HG03060 (cell line): Measurements from ENCODE around the gene PRMT9.

ENCODE experiments used
- ATAC-seq: cut with Tn5 transposase; IDR thresholded peaks from one replicate; pipeline ENCODE4 v1.9.1; 2021; ENCODE audit warnings: low read depth, moderate number of reproducible peaks; ENCODE audit not compliant: unreplicated experiment

The PRMT9 gene

DNA sequence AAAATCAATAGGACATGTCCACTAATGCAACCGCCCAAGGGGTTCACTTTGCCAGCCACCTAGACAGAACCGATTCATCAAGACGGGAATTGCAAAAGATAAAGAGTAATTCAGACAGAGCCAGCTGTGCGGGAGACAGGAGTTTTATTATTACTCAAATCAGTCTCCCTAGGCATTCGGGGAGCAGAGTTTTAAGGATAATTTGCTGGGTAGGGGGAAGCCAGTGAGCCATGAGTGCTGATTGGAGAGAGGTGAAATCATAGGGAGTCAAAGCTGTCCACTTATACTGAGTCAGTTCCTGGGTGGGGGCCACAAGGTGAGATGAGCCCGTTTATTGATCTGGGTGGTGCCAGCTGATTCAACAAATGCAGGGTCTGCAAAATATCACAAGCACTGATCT, 58.2 kb downstream of the PRMT9 start:
- no peak for ATAC-seq

DNA sequence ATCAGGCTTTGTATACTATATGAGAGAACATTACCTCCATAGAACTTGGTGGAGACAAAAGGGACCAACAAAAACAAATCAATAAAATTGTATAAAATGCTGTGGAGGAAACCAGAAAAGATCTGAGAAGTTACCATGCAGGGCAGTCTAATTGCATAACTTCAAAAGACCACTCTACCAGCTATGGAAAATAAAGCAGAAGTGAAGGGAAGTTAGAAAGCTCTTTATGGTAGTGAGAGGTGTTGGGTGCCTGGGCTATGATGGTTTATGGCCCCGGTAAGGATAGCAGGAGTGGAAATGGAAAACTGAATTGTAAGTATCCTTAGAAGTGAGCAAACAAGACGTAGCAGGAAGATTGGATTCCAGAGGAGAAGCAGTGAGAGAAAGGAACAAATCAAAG, 63.6 kb downstream of the PRMT9 start:
- no peak for ATAC-seq

DNA sequence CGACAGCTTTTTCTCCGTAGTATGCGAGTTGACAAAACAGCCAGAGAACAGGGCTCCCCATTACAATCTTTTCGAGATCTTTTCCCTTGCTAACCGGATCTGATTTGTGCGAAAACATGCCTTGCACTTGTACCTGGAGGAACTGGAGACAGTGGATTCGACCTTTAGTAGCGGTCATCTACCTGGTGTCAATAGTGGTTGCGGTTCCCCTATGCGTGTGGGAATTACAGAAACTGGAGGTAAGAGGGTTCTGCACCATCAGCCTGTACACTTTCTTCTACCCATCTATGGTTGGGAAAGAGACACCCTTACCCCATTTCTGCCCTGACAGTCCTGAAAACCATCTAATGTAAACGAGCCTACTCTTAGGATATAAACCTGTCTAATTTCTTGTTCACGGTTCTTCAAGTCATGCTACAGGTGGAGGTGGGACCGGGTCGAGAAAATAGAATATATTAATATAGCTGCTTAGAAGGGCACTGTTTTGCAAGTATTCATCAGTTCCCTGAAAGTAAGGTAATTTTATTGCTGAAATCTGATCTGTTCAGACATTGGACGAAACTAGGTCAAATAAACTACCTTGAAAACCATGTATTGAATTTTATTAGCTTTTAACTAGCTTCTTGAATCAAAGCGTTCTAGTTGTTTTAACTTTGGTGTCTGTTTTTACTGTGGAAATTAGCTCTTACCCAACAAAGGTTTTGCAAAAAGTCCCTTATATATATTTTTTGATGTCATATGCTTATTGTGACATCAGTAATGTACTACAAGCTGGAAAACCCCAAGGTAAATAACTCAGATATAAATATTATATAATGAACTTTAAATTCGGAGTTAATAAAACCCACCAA, 65.9 kb downstream of the PRMT9 start:
- ATAC-seq: peak; percentile 2

DNA sequence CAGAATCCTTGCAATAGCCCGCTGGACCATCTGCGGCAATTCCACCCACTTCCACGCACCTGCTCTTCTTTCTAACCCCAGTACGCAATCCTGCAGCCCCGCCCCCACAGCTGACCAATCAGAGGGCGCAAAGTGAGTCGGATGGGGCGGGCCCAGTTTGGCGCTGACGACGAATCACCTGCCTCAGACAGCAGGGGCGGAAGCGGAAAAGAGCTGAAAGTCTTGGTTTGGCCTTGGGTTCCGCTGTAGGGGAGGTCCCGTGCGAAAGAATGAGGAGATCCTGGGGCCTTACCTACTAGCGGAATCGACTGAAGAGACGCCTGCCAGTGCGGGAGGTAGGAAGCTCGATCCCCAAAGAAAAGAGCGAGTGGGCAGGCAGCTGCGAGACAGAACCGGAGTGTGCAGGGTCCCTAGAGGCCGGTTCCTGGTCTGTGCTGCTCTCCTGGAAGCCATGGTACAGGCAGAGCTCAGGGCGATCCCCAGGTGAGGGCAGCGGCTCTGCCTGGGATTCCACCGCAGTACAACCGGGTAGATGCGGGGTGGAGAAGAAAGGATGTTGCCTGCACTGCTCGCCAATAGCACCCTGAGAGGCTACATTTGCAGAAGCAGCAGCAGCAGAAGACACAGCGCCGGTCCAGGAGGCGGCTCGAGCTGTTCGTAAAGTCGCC, 66.7 kb downstream of the PRMT9 start, which contains the start of gene TMEM184C:
TMEM184C (plus strand) TSS at position 225 of the 668 bp plus-strand sequence. CDS start 560 bp downstream, outside the sequence.
- peak; percentile 98 for ATAC-seq

DNA sequence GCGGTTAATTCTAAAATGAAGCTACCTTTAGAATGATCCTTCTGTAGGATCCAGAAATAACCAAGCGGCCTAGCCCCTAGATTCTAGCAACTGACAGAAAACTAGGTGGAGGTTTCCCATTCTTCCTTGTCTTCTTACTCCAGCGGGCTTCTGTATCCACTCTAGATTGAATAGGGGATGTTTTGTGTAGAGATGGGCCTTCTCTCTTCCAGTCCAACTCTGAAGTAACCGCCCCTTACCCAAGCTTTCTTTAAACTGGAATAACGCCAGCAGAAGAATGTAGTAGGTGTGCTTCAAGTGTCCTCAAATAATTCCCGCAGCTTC, 67.2 kb downstream of the PRMT9 start:
- peak; percentile 1 for ATAC-seq

DNA sequence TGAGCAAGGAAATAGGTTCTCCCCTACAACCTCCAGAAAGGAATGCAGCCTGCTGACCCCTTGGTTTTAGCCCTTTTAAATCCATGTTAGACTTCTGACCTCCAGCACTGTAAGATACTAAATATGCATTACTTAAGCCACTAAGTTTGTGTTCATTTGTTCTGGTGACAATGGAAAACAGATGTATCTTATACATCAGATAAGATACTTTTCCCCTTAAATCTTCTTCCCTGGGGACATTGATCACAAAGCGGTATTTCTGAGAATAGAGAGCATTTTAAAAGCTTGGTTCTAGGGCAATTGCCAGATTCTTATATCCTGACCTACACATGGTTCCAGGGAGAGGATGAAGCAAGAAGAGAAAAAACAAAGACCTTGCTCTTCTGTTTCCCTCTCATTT, 73.3 kb downstream of the PRMT9 start:
- ATAC-seq: no peak

DNA sequence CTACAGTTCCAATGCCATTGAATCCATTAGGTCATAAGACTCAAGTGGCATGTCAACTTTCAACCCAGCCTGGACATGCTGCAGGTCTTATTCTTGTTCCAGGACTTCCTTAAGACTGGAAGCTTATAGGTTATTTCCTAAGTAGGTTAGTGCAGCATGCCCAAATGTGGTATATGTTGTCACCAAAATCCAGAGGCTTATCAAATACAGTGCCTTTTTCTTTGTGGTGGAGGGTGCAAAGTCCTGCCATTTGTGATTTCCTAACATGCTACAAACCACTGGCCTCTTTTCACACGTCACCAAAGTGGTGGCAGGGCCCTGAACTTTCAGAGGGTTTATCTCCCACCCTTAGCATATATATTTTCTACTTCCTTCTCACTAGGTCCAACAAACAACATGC, 76.5 kb downstream of the PRMT9 start:
- no peak for ATAC-seq

DNA sequence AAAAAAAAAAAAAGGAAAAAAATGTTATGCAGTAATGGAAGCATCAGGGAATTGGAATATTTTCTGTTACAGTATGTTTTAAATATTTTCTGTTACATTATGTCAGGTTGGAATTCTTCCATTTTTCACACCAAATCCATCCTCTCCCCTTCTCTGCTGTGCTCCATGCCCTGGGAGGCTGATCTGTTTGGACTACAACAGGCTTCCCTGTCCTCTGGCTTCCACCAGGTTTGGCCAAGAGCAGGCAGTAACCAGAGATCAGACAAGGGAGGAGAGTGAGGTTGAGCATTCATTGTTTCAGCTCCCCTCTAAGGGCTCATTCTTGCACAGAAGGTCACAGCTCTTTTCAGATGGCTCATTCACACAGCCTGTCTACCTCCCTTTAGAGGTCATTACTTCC, 78.5 kb downstream of the PRMT9 start:
- no peak for ATAC-seq

DNA sequence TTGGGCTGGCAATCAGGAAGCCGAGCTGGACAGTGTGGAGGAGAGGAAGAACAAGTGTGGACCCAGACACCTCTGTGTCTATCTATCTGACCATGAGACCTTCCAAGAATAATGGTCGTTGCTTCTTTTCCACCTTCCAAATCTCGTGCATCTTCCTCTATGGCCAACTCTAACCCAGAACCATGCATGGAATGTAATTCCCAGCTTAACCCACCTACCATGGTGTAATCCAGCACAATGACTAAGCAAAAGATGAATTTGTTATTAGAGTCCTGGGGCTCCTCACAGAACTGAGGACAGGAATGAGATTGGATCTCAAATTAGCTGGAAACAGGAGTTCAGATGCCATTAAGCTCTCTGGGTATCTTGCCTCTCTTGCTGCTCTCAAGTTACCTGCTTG, 84.2 kb downstream of the PRMT9 start:
- ATAC-seq: no peak

DNA sequence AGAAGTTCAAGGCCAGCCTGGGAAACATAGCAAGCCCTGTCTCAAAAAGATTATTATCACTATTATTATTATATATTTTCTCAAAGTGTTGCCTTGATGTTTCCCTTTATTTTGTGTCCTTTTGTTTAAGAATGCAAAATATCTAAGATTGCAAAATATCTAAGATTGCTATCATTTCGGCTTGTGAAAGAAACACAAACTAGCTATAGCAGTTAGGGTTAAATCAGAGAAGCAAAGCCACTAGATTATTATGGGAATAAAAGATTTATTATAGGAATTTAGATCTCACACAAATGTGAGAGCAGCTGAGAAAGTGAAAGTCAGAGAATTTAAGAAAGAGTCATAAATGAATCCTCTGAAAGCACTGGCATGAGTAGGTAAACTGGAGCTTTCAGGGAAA, 84.8 kb downstream of the PRMT9 start:
- ATAC-seq: no peak

DNA sequence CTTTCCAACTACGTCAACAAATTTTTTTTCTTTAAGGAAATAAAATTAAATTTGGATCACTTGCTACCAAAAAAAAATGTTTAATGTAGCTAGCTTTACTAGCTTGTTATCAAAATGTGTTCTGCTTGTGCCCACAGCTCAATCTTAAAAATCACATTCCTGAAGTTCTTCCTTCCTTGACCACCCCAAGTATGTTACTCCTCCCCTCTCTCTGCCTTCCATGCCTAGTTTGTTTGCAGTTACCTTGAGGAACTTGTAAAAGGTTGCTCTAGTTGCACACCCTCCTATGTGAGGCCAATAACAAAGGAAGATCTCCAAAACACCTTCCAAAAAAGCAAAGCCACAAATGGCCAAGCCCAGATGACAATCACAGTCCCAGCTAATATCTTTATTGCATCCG, 86.4 kb downstream of the PRMT9 start:
- no peak for ATAC-seq

DNA sequence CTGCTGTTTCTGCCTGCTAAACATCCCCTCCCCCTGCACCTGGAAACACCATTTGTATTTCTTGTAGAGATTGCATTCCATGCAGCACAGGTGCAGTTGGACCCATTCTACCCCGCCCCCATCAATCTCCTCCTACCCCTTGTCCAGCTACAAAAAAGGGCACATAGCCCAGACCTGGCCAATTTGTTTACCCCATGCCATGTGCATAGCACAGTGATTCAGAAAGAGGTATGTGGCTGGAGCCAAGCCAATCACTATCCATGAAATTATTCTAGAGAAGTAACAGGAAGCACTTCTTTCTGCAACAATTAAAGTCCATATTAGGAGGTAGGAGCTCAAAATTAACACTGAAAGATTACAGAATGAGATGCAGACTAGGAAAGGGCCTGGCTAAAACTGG, 87.0 kb downstream of the PRMT9 start:
- ATAC-seq: no peak

DNA sequence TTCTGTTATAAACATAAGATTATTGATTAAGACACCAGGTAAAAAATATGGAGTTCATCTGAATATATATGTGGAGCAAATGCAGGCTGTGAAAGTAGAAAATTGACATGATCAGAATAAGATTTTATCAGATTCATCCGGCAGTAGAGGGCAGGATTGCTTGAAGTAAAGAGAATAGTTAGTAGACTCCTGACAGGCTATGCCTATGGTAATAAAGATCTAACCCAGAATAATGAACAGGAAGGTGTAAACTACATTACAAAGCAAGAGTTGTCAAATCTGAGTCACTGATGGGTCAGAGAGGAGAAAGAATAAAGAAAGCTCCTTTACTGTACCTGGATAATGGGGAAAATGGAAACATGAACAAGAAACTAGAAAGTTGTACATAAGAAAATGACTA, 87.6 kb downstream of the PRMT9 start:
- no peak for ATAC-seq

DNA sequence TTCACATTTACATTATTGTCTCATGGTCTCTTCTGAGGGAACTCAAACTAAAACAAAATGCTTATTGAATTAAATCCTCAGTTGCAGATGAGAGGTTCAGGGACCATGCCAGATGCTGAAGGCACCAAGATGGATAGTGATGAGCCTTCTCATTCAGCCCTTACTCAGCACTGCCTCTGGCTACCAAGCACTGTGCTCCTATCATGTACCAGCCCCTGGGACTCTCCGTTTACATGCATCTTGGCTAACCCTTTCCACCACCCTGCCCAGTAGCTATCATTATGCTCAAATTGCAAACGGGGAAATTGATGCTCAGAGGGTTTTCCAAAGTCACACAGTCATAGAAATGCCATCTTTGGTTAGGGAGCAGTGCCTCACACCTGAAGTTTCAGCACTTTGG, 89.4 kb downstream of the PRMT9 start:
- no peak for ATAC-seq

DNA sequence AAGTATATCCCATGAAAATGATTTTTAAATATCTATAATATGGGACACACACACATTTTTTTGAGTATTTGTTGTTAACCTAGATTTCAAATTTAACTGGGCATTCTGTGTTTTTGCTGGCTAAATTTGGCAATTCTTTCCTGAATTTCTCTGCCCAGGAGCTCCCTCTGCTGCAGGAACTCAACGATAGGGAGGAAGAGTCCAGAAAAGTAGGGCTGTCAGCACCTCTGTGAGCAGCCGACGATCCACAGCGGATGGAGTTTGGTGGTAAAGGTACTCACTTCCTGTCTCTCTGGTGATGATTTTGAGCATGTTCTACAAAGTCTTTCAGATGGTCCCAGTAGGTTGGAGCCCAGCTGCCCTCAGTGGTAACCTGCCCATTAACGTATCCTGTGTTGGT, 89.9 kb downstream of the PRMT9 start:
- ATAC-seq: no peak

DNA sequence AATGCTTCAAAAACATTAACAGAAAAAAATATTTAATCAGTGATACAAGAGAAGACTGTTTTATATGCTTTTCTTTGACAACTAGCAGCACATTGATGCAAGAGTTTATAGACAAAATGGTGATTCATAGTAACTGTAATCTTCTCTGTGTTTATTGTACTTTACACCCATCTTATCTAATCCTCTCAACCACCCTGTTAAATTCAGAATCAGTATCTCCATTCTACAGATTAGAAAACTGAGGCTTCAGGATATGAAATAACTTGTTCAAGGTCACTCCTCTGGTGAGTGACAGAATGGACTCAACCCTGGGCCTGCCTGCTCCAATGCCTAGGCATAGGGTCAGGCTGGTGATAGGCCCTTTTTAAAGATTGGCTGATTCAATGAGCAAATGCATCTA, 92.9 kb downstream of the PRMT9 start:
- no peak for ATAC-seq

DNA sequence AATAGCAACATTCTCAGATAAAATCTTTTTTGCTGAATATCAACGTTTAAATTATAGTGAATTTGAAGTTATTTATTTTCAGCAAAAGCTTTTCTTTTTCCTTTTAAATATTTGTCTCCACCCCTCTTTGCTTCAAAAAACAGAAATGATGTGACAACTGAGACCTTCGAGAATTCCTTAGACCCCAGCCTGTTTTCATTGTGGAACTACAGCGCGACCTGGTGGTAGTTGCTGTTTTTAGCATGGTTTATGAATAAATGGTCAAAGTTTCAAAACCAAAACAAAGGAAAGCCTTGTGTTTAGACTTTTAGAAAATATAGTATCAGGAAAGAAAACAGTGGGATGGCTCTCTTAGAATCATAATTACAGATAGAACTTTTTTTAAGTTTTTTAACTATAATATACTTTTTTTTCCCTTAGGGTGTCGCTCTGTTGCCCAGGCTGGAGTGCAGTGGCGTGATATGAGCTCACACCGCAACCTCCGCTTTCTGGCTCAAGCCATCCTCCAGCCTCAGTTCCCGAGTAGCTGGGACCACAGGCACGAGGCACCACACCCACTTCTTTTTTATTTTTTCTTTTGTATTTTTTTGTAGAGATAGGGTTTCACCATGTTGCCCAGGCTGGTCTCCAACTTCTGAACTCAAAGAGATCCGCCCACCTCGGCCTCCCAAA, 93.6 kb downstream of the PRMT9 start:
- no peak for ATAC-seq

DNA sequence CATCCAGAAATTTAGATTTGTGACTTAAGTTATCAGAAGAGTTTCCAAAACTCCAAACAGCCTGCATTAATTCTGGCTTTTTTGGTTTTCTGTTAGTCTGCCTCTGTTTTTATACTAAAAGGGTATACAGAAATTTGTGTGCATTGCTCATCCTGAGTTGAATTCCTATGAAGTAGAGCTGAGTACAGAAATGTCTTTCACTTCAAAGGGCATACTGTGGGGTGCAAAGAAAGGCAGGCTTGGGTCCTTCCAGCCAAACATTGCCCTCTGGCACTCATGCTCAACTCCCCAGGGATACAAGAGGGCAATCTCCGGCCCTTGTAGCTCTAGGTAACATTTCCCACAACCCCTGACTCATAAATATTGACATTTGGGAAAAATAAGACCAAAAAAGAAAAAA, 94.4 kb downstream of the PRMT9 start:
- no peak for ATAC-seq
